GM23338 (cell line): Measurements from ENCODE around the gene NNAT.

ENCODE experiments used
- CTCF ChIP-seq, 2 experiments: fragments of 200-600 bp in 1 of 2; sonication (generic) in 1 of 2; conservative IDR thresholded peaks; 2 replicates each; pipeline versions ENCODE4 v1.5.1 to v1.6.1; 2016 to 2017; ENCODE audit warnings: antibody characterized with exemption in 2 of 2, low read depth in 2 of 2, mild to moderate bottlenecking in 2 of 2, moderate library complexity in 1 of 2
- EZH2 ChIP-seq: fragments of 200-600 bp; sonication (generic); IDR thresholded peaks from one replicate; pipeline ENCODE4 v1.8.0; 2017; ENCODE audit warnings: antibody characterized with exemption, mild to moderate bottlenecking, low read depth; ENCODE audit not compliant: unreplicated experiment
- POLR2AphosphoS5 ChIP-seq: IDR thresholded peaks from 2 replicates; pipeline ENCODE4 v1.6.1; 2016; ENCODE audit warnings: antibody characterized with exemption, low read depth

DNA sequence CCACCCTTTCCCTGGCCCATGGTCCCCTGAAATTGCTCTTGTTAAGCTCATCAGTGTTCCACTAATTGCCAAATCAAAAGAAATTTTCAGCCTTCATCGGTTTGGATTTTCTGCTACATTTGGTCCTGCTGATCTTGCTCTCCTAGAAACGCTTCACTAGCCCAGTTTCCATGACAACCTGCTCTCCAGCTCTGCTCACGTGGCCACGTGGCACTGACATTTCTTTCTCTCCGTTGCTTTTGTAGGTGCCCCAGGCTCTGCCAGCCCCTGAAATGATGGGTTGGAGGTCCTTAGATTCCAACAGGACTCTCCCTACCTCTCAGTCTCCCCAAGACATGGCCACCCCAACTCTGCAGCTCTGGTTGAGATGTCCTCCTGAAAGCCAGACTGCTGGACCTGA is 45.8 kb upstream of the NNAT start:
- no peak for TF ChIP-seq CTCF (conservative IDR thresholded peaks at IDR 0.05; ENCODE audit: low read depth in 2 of 2)
- no peak for TF ChIP-seq EZH2
- TF ChIP-seq POLR2AphosphoS5 = no peak
